Neural cell (in vitro differentiated cells): Measurements from ENCODE around the gene FAM227B.
"Not testable (repeated sequence)": the region's sequence is repeated elsewhere in the genome, so short reads cannot be mapped to it uniquely, and the experiment has no call there.

Experiments
- CTCF ChIP-seq: fragments of 450-650 bp; IDR thresholded peaks from 2 replicates; pipeline ENCODE4 v1.5.1; 2014; ENCODE audit warnings: antibody characterized with exemption, mild to moderate bottlenecking, moderate library complexity; ENCODE audit not compliant: poor library complexity, severe bottlenecking
- EP300 ChIP-seq: fragments of 450-650 bp; conservative IDR thresholded peaks from 2 replicates; pipeline ENCODE4 v1.6.1; 2014; ENCODE audit warnings: antibody characterized with exemption, mild to moderate bottlenecking, moderate library complexity; ENCODE audit not compliant: poor library complexity, severe bottlenecking
- EZH2 ChIP-seq: fragments of 200-600, 300-800 bp; shearing (Covaris generic), sonication (generic); IDR thresholded peaks from 2 replicates; pipeline ENCODE4 v1.6.1; 2014; ENCODE audit warnings: antibody characterized with exemption, low read length, borderline replicate concordance, mild to moderate bottlenecking; ENCODE audit not compliant: insufficient read depth, poor library complexity, severe bottlenecking
- MXI1 ChIP-seq: fragments of 450-650 bp; conservative IDR thresholded peaks from 2 replicates; pipeline ENCODE4 v1.6.1; 2014; ENCODE audit warnings: antibody characterized with exemption, mild to moderate bottlenecking; ENCODE audit not compliant: poor library complexity, severe bottlenecking
- POLR2AphosphoS5 ChIP-seq: IDR thresholded peaks from 2 replicates; pipeline ENCODE4 v1.6.1; 2012
- RAD21 ChIP-seq: fragments of 450-650 bp; conservative IDR thresholded peaks from 2 replicates; pipeline ENCODE4 v1.6.1; 2014; ENCODE audit warnings: antibody characterized with exemption, mild to moderate bottlenecking, moderate library complexity
- SMC3 ChIP-seq: fragments of 450-650 bp; conservative IDR thresholded peaks from 2 replicates; pipeline ENCODE4 v1.6.1; 2014; ENCODE audit warnings: antibody characterized with exemption, mild to moderate bottlenecking, moderate library complexity; ENCODE audit not compliant: poor library complexity
- TAF1 ChIP-seq: IDR thresholded peaks from 2 replicates; pipeline ENCODE4 v1.6.1; 2012; ENCODE audit warnings: low read depth
- TF ChIP-seq, protein P1 (sequence below): IDR thresholded peaks from 2 replicates; pipeline ENCODE4 v1.6.1; 2012; ENCODE audit warnings: borderline replicate concordance

GRCh38 chr15:49612240-49612639 is 8.4 kb downstream of the FAM227B start:
- not testable (repeated sequence) for TF ChIP-seq CTCF, RAD21, EZH2, EP300, POLR2AphosphoS5, TAF1, MXI1, SMC3
- TF ChIP-seq, protein P1, sequence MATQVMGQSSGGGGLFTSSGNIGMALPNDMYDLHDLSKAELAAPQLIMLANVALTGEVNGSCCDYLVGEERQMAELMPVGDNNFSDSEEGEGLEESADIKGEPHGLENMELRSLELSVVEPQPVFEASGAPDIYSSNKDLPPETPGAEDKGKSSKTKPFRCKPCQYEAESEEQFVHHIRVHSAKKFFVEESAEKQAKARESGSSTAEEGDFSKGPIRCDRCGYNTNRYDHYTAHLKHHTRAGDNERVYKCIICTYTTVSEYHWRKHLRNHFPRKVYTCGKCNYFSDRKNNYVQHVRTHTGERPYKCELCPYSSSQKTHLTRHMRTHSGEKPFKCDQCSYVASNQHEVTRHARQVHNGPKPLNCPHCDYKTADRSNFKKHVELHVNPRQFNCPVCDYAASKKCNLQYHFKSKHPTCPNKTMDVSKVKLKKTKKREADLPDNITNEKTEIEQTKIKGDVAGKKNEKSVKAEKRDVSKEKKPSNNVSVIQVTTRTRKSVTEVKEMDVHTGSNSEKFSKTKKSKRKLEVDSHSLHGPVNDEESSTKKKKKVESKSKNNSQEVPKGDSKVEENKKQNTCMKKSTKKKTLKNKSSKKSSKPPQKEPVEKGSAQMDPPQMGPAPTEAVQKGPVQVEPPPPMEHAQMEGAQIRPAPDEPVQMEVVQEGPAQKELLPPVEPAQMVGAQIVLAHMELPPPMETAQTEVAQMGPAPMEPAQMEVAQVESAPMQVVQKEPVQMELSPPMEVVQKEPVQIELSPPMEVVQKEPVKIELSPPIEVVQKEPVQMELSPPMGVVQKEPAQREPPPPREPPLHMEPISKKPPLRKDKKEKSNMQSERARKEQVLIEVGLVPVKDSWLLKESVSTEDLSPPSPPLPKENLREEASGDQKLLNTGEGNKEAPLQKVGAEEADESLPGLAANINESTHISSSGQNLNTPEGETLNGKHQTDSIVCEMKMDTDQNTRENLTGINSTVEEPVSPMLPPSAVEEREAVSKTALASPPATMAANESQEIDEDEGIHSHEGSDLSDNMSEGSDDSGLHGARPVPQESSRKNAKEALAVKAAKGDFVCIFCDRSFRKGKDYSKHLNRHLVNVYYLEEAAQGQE = not testable (repeated sequence)
